OCI-LY7 (cell line): ENCODE results near the gene NUB1.

Source experiments
- CTCF ChIP-seq: fragments of 200-600 bp; sonication (generic); conservative IDR thresholded peaks from 2 replicates; pipeline ENCODE4 v1.5.1; 2014; ENCODE audit warnings: mild to moderate bottlenecking, antibody characterized with exemption, low read length, moderate library complexity, mixed read lengths
- EZH2phosphoT487 ChIP-seq: fragments of 200-600 bp; sonication (generic); IDR thresholded peaks from 2 replicates; pipeline ENCODE4 v1.6.1; 2018; ENCODE audit warnings: low read depth, borderline replicate concordance, mild to moderate bottlenecking, mixed run types, antibody characterized with exemption, low read length, moderate library complexity, mixed read lengths

DNA sequence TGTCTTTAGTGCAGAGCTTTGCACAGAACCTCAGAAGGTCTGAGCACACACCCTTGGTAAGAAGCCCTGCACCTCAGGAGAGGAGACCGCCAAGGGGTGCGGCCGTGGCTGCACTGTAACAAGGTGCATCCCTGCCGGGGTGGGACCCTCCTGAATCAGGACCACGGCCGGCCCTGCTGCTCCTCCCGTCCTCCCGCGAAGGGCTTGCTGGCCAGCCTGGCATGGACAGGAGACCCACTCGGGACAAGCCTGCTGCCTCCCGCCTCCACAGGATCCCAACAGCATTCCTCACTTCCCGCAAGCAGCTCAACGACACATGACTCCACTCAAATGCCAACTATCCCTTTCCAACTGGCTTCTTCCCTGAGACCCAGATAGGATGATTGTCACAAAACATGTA lies 55.4 kb downstream of the NUB1 start:
- TF ChIP-seq CTCF: no peak
- no peak for TF ChIP-seq EZH2phosphoT487
